CD4-positive, alpha-beta T cell (primary cell): ENCODE results near the gene PDPK1. TPM values are rescaled to one million over a fixed set of nuclear protein-coding genes. Genes with fewer than 3 reads are reported as not detected.
A peak's percentile ranks its signal among the peaks of the same experiment; 100 is the strongest.

Experiments
- ATAC-seq: fragments of 200-7000 bp; cut with Tn5 transposase; one replicate; pipeline ENCODE4 v1.10.0; 2022; ENCODE audit warnings: mild to moderate bottlenecking; ENCODE audit not compliant: poor library complexity
- CTCF ChIA-PET: fragments of 350-600 bp; sonication (Branson Sonifier 250); formaldehyde crosslinking; loops from one replicate; lab custom pipeline; 2021; ENCODE audit warnings: antibody characterized with exemption, inconsistent platforms; lab: Charles Lee
- POLR2A ChIA-PET: fragments of 350-600 bp; sonication (Branson Sonifier 250); formaldehyde crosslinking; loops from one replicate; lab custom pipeline; 2021; ENCODE audit warnings: antibody characterized with exemption, inconsistent platforms; lab: Charles Lee
- DNase-seq, 14 experiments: peaks; one replicate each; pipeline ENCODE4 v3.0.0-alpha.2; 2013 to 2020; ENCODE audit warnings: mixed read lengths in 2 of 14
- H3K27ac ChIP-seq, 2 donors: one replicate each; pipeline versions ENCODE4 v1.5.1 to v1.7.0; 2013; ENCODE audit warnings: low read length in 2 of 2, low read depth in 1 of 2, mild to moderate bottlenecking in 1 of 2
- H3K27me3 ChIP-seq, 2 experiments: 1 replicate in 1 of 2; 2 replicates in 1 of 2; pipeline versions ENCODE4 v1.6.1 to v1.7.0; 2013; ENCODE audit warnings: low read length in 2 of 2, control low read depth in 1 of 2, mild to moderate bottlenecking in 1 of 2, moderate library complexity in 1 of 2; ENCODE audit not compliant: insufficient read depth in 2 of 2, control insufficient read depth in 1 of 2
- H3K36me3 ChIP-seq: one replicate; pipeline ENCODE4 v1.6.1; 2013; ENCODE audit warnings: low read length, control low read depth; ENCODE audit not compliant: insufficient read depth
- H3K4me1 ChIP-seq: one replicate; pipeline ENCODE4 v1.6.1; 2013; ENCODE audit warnings: low read length, control low read depth; ENCODE audit not compliant: insufficient read depth
- H3K4me3 ChIP-seq: one replicate; pipeline ENCODE4 v1.5.1; 2013; ENCODE audit warnings: mild to moderate bottlenecking, low read length, moderate library complexity
- H3K9me3 ChIP-seq, 2 experiments: 1 replicate in 1 of 2; 2 replicates in 1 of 2; pipeline versions ENCODE4 v1.6.1 to v1.7.0; 2013; ENCODE audit warnings: low read length in 2 of 2, mild to moderate bottlenecking in 2 of 2, control low read depth in 1 of 2, moderate library complexity in 1 of 2; ENCODE audit not compliant: control insufficient read depth in 1 of 2, insufficient read depth in 1 of 2
- H3K27ac Mint-ChIP-seq: one replicate; pipeline ENCODE4 v1.8.0; 2020; ENCODE audit warnings: mixed read lengths
- H3K27me3 Mint-ChIP-seq: one replicate; pipeline ENCODE4 v1.8.0; 2021; ENCODE audit warnings: mixed read lengths
- H3K36me3 Mint-ChIP-seq: one replicate; pipeline ENCODE4 v1.8.0; 2021; ENCODE audit warnings: low read depth, mixed read lengths
- H3K4me1 Mint-ChIP-seq: one replicate; pipeline ENCODE4 v1.8.0; 2021; ENCODE audit warnings: low read depth, mixed read lengths
- H3K4me3 Mint-ChIP-seq: one replicate; pipeline ENCODE4 v1.8.0; 2020; ENCODE audit warnings: mild to moderate bottlenecking, mixed read lengths
- H3K9me3 Mint-ChIP-seq: one replicate; pipeline ENCODE4 v1.8.0; 2020; ENCODE audit warnings: mixed read lengths
- CTCF ChIP-seq: fragments of 200-600 bp; IDR thresholded peaks from one replicate; pipeline ENCODE4 v1.8.0; 2022; ENCODE audit warnings: antibody characterized with exemption, mild to moderate bottlenecking
- intact Hi-C, 2 experiments: fragments of 100-400 bp; cut with DNase I in 1 of 2; cut with micrococcal nuclease in 1 of 2; formaldehyde crosslinking; loops; one replicate each; pipeline versions ENCODE4 v1.15.1 to v1.9.0; 2023 to 2025; cut with DNase I, micrococcal nuclease
- total RNA-seq, 174 experiments: library from RNA in 2 of 174; stranded (reverse) in 2 of 174; gene quantifications; one replicate each; pipeline ENCODE4 v1.2.3 and lab custom pipeline; 2021 to 2026

PDPK1 gene
- total RNA-seq, 2 experiments from 2014 or later: 46.1 to 51.1 TPM

DNA sequence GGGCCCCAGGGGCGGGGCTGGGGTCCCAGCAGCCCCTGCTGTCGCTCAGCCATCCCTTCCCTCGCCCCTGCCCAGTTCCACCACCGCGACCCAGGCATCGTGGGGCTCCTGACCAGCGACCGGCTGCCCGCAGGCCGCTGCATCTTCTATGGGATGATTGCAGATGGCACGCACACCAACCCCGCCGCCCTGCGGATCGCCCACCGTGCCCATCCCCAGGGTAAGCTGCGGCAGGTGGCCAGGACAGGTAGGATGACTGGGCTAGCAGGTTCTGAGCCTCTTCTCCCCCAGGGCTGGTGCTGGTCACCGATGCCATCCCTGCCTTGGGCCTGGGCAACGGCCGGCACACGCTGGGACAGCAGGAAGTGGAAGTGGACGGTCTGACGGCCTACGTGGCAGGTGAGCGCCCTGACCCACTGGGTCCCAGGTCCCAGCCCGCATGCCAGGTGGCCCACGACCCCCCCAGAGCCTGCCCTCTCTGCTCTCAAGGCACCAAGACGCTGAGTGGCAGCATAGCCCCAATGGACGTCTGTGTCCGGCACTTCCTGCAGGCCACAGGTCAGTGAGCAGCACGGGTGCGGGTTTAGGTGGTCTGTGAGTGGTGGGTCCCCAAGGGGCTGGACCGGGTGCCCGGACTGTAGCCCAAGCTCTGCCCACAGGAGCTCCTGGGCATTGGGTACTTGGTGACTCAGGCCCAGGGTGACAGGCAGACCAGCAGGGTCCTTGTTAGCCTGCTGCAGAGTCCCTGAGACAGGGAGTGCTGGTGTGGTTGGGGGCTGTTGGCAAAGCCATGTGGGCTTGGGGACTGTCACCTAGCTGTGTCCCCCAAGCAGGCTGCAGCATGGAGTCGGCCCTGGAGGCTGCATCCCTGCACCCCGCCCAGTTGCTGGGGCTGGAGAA lies 9.4 kb upstream of the PDPK1 start:
- H3K4me1 ChIP-seq: peaks cover 20% of the 10 kb centered on the region
- Mint-ChIP-seq H3K27ac (no peak overlapping the region), H3K9me3 (no peaks in the 10 kb centered on the region), H3K27me3 (peaks cover 8% of the 10 kb centered on the region), H3K4me3 (no peak overlapping the region), H3K4me1 (peaks cover 32% of the 10 kb centered on the region), H3K36me3 (peaks cover 66% of the 10 kb centered on the region)
- H3K4me3 ChIP-seq: no peak overlapping the region
- no peaks in the 10 kb centered on the region for H3K9me3 ChIP-seq
- TF ChIP-seq CTCF: no peak
- no peak overlapping the region for H3K27ac ChIP-seq
- peak in 1 of 14 experiments; percentile 33 for DNase-seq
- H3K27me3 ChIP-seq: no peaks in the 10 kb centered on the region
- ChIA-PET CTCF (no interaction called here), POLR2A (interaction anchor here (0.8 to 2.0 kb wide), 2 partner anchors 12 to 15 kb away, joined by 3 to 7 read pairs; partner anchors contain the start of gene ATP6V0C)
- H3K36me3 ChIP-seq: peaks cover 53% of the 10 kb centered on the region
- intact Hi-C loops: no loop called here
- ATAC-seq: no peak

GRCh38 chr16:2529061-2529931 lies 8.5 kb upstream of the PDPK1 start:
- Histone ChIP-seq H3K9me3 (no peaks in the 10 kb centered on the region), H3K36me3 (peaks cover 44% of the 10 kb centered on the region), H3K27me3 (no peaks in the 10 kb centered on the region), H3K27ac (no peak overlapping the region), H3K4me3 (no peak overlapping the region), H3K4me1 (peaks cover 19% of the 10 kb centered on the region)
- peaks cover 57% of the 10 kb centered on the region for H3K36me3 Mint-ChIP-seq
- CTCF ChIA-PET: no interaction called here
- peaks cover 25% of the 10 kb centered on the region for H3K4me1 Mint-ChIP-seq
- peak in 1 of 14 experiments; percentile 43 for DNase-seq
- POLR2A ChIA-PET: interaction anchor here (0.8 to 4.2 kb wide), 3 partner anchors 10 to 15 kb away, joined by 3 to 135 read pairs (median 7); partner anchors contain the start of genes AMDHD2 and ATP6V0C
- intact Hi-C loops: no loop called here
- peak overlapping the region; percentile 48 for H3K4me3 Mint-ChIP-seq
- peaks cover 8% of the 10 kb centered on the region for H3K27me3 Mint-ChIP-seq
- peak overlapping the region; percentile 82 for H3K27ac Mint-ChIP-seq
- TF ChIP-seq CTCF: no peak
- no peaks in the 10 kb centered on the region for H3K9me3 Mint-ChIP-seq
- ATAC-seq: no peak

- Mint-ChIP-seq H3K36me3 (peaks cover 49% of the 10 kb centered on the region), H3K4me3 (peak overlapping the region; percentile 84), H3K27me3 (peaks cover 8% of the 10 kb centered on the region), H3K4me1 (peaks cover 22% of the 10 kb centered on the region), H3K9me3 (no peaks in the 10 kb centered on the region), H3K27ac (peak overlapping the region; percentile 82)
- no peak overlapping the region for H3K4me3 ChIP-seq
- no peaks in the 10 kb centered on the region for H3K9me3 ChIP-seq
- H3K36me3 ChIP-seq: peaks cover 36% of the 10 kb centered on the region
- ChIA-PET CTCF (interaction anchor here (1.3 kb wide), 1 partner anchor 10 kb away, joined by 4 read pairs; the partner anchor contains the start of gene AMDHD2), POLR2A (interaction anchor here (1.1 to 4.2 kb wide), 3 partner anchors 11 to 373 kb away, joined by 3 to 135 read pairs (median 7); partner anchors contain the start of genes AMDHD2 and ATP6V0C)
- intact Hi-C loops: loop anchor here in 1 of 2 experiments (2.0 to 5.0 kb wide), 3 partner anchors 15 to 103 kb away; partner anchors contain the start of genes CCNF and TBC1D24
- no peak overlapping the region for H3K27ac ChIP-seq
- TF ChIP-seq CTCF: no peak
- DNase-seq: peak in 1 of 14 experiments; percentile 34
- H3K4me1 ChIP-seq: peaks cover 19% of the 10 kb centered on the region
- H3K27me3 ChIP-seq: no peaks in the 10 kb centered on the region
- no peak for ATAC-seq
Measured at GRCh38 chr16:2529961-2530628, 7.7 kb upstream of the PDPK1 start.
